HEK293T (cell line): Measurements from ENCODE around the gene RAD51B.

Experiments
- BHLHE40 ChIP-seq: fragments of 450-650 bp; IDR thresholded peaks from 2 replicates; pipeline ENCODE4 v1.6.1; 2016; ENCODE audit warnings: mild to moderate bottlenecking, moderate library complexity, borderline replicate concordance
- ELF4 ChIP-seq: fragments of 450-650 bp; IDR thresholded peaks from 2 replicates; pipeline ENCODE4 v1.6.1; 2017; ENCODE audit warnings: antibody characterized with exemption
- FOXA1 ChIP-seq: fragments of 450-650 bp; IDR thresholded peaks from 2 replicates; pipeline ENCODE4 v1.6.1; 2016; ENCODE audit warnings: mild to moderate bottlenecking
- FOXK2 ChIP-seq: fragments of 450-650 bp; IDR thresholded peaks from 2 replicates; pipeline ENCODE4 v1.6.1; 2016; ENCODE audit warnings: mild to moderate bottlenecking
- FOXM1 ChIP-seq: fragments of 450-650 bp; IDR thresholded peaks from 2 replicates; pipeline ENCODE4 v1.6.1; 2017; ENCODE audit warnings: mild to moderate bottlenecking, borderline replicate concordance
- HDGF ChIP-seq: fragments of 450-650 bp; IDR thresholded peaks from 2 replicates; pipeline ENCODE4 v1.6.1; 2017; ENCODE audit warnings: antibody characterized with exemption, borderline replicate concordance
- LEF1 ChIP-seq: fragments of 450-650 bp; IDR thresholded peaks from 2 replicates; pipeline ENCODE4 v1.6.1; 2017; ENCODE audit warnings: mild to moderate bottlenecking, borderline replicate concordance
- NFRKB ChIP-seq: fragments of 450-650 bp; IDR thresholded peaks from 2 replicates; pipeline ENCODE4 v1.6.1; 2016; ENCODE audit warnings: mild to moderate bottlenecking, moderate library complexity
- SP1 ChIP-seq: fragments of 450-650 bp; IDR thresholded peaks from 2 replicates; pipeline ENCODE4 v1.6.1; 2017
- TARDBP ChIP-seq: fragments of 450-650 bp; IDR thresholded peaks from 2 replicates; pipeline ENCODE4 v1.6.1; 2016
- ZNF384 ChIP-seq: fragments of 450-650 bp; IDR thresholded peaks from 2 replicates; pipeline ENCODE4 v1.6.1; 2016

- TF ChIP-seq SP1 (no peak), ZNF384 (no peak), LEF1 (no peak), FOXM1 (no peak), NFRKB (no peak), TARDBP (no peak), BHLHE40 (no peak), FOXA1 (no peak), ELF4 (no peak), HDGF (no peak), FOXK2 (no peak)
Observed at GRCh38 chr14:67996235-67996634, 176.7 kb downstream of the RAD51B start.
